HCT116 (cell line): ENCODE measurements around the gene DPP9. TPM values are rescaled to one million over a fixed set of nuclear protein-coding genes. Genes with fewer than 3 reads are reported as not detected.
A peak's percentile ranks its signal among the peaks of the same experiment; 100 is the strongest.

Experiments
- ATAC-seq: fragments of 200-7000 bp; cut with Tn5 transposase; 2 replicates; pipeline ENCODE4 v1.9.1; 2020; ENCODE audit warnings: mild to moderate bottlenecking, moderate library complexity
- BruUV-seq: library from RNA; stranded (reverse); fragments of 400-500 nt; replicated peaks from 2 replicates; lab custom pipeline; 2021; lab: Mats Ljungman, UMichigan
- CTCF ChIA-PET: fragments of 300-600 bp; sonication (Branson Sonifier 250); formaldehyde crosslinking; loops from one replicate; lab custom pipeline; 2021; ENCODE audit warnings: antibody characterized with exemption; lab: Charles Lee
- POLR2A ChIA-PET: fragments of 300-600, 350-600 bp; sonication (Branson Sonifier 250); formaldehyde crosslinking; loops from one replicate; lab custom pipeline; 2021; ENCODE audit warnings: antibody characterized with exemption; lab: Charles Lee
- RAD21 ChIA-PET, 2 experiments: fragments of 300-600 bp; sonication (Branson Sonifier 250); formaldehyde crosslinking; loops; one replicate each; lab custom pipeline; 2023; ENCODE audit warnings: low total read pairs in 2 of 2; ENCODE audit not compliant: uncharacterized antibody in 2 of 2, unreplicated experiment in 2 of 2, low non-redundant PET in 1 of 2; lab: Charles Lee
- DNase-seq: peaks from one replicate; pipeline ENCODE4 v3.0.0-alpha.2; 2010; ENCODE audit warnings: low read depth, low spot score
- H2AFZ ChIP-seq: fragments of 200-600 bp; shearing (Covaris generic), sonication (generic); 2 replicates; pipeline ENCODE4 v1.6.1; 2017; ENCODE audit warnings: low read depth, mixed run types, mixed read lengths, antibody characterized with exemption, low read length; ENCODE audit not compliant: poor library complexity, severe bottlenecking
- H3K27ac ChIP-seq: 2 replicates; pipeline ENCODE4 v1.5.1; 2012; ENCODE audit warnings: low read depth, low read length
- H3K27me3 ChIP-seq: fragments of 200-600 bp; sonication (generic); 2 replicates; pipeline ENCODE4 v1.6.1; 2016; ENCODE audit warnings: mixed run types, low read length, mixed read lengths; ENCODE audit not compliant: insufficient read depth
- H3K36me3 ChIP-seq, 2 experiments: fragments of 200-500 bp in 1 of 2; fragments of 200-600 bp in 1 of 2; sonication (Bioruptor generic) in 1 of 2; sonication (generic) in 1 of 2; 2 replicates each; pipeline versions ENCODE4 v1.5.1 to v1.6.1; 2014 to 2016; ENCODE audit warnings: low read length in 2 of 2, inconsistent platforms in 1 of 2, mixed read lengths in 1 of 2, mixed run types in 1 of 2; ENCODE audit not compliant: insufficient read depth in 2 of 2, control insufficient read depth in 1 of 2
- H3K4me1 ChIP-seq, 2 experiments: fragments of 200-600 bp in 1 of 2; sonication (generic) in 1 of 2; 2 replicates each; pipeline versions ENCODE4 v1.5.1 to v1.6.1; 2012 to 2017; ENCODE audit warnings: low read length in 2 of 2, inconsistent platforms in 1 of 2, mild to moderate bottlenecking in 1 of 2, mixed read lengths in 1 of 2, mixed run types in 1 of 2, moderate library complexity in 1 of 2; ENCODE audit not compliant: insufficient read depth in 2 of 2, control insufficient read depth in 1 of 2
- H3K4me2 ChIP-seq: fragments of 200-600 bp; sonication (generic); 2 replicates; pipeline ENCODE4 v1.6.1; 2017; ENCODE audit warnings: mixed run types, low read length, mixed read lengths
- H3K4me3 ChIP-seq, 2 experiments: fragments of 200-600 bp in 1 of 2; sonication (generic) in 1 of 2; replicated peaks in 1 of 2; 2 replicates each; pipeline ENCODE4 v1.5.1; 2011 to 2016; ENCODE audit warnings: low read length in 2 of 2, control low read depth in 1 of 2, low read depth in 1 of 2, mild to moderate bottlenecking in 1 of 2, mixed read lengths in 1 of 2, mixed run types in 1 of 2
- H3K79me2 ChIP-seq: fragments of 200-600 bp; sonication (generic); 2 replicates; pipeline ENCODE4 v1.6.1; 2017; ENCODE audit warnings: mild to moderate bottlenecking, mixed run types, low read length, moderate library complexity, mixed read lengths; ENCODE audit not compliant: insufficient read depth
- H3K9ac ChIP-seq: fragments of 200-600 bp; sonication (generic); 2 replicates; pipeline ENCODE4 v1.6.1; 2016; ENCODE audit warnings: low read length, mixed read lengths
- H3K9me2 ChIP-seq: fragments of 200-600 bp; sonication (generic), shearing (Covaris generic); 2 replicates; pipeline ENCODE4 v1.6.1; 2017; ENCODE audit warnings: mixed run types, mild to moderate bottlenecking, moderate library complexity; ENCODE audit not compliant: insufficient read depth
- H3K9me3 ChIP-seq, 2 experiments: fragments of 200-500 bp in 1 of 2; fragments of 200-600 bp in 1 of 2; sonication (Bioruptor generic) in 1 of 2; sonication (generic) in 1 of 2; 2 replicates each; pipeline ENCODE4 v1.6.1; 2014 to 2017; ENCODE audit warnings: low read length in 2 of 2, mixed read lengths in 2 of 2, inconsistent platforms in 1 of 2, low read depth in 1 of 2, mild to moderate bottlenecking in 1 of 2, mixed run types in 1 of 2, moderate library complexity in 1 of 2; ENCODE audit not compliant: control insufficient read depth in 1 of 2, insufficient read depth in 1 of 2
- H4K20me1 ChIP-seq: fragments of 200-600 bp; sonication (generic), shearing (Covaris generic); 2 replicates; pipeline ENCODE4 v1.6.1; 2017; ENCODE audit warnings: mixed run types, mild to moderate bottlenecking, moderate library complexity; ENCODE audit not compliant: insufficient read depth
- ATF3 ChIP-seq: IDR thresholded peaks from 2 replicates; pipeline ENCODE4 v1.6.1; 2012
- FOSL1 ChIP-seq: IDR thresholded peaks from 2 replicates; pipeline ENCODE4 v1.6.1; 2012; ENCODE audit warnings: low read depth
- RAD21 ChIP-seq: IDR thresholded peaks from 2 replicates; pipeline ENCODE4 v1.6.1; 2012; ENCODE audit warnings: low read depth, mild to moderate bottlenecking
- SIN3A ChIP-seq: IDR thresholded peaks from 2 replicates; pipeline ENCODE4 v1.6.1; 2012; ENCODE audit warnings: low read depth
- ZBTB33 ChIP-seq: IDR thresholded peaks from 2 replicates; pipeline ENCODE4 v1.6.1; 2011; ENCODE audit warnings: mild to moderate bottlenecking, low read length, moderate library complexity; ENCODE audit not compliant: insufficient replicate concordance; ENCODE audit errors: extremely low read depth
- intact Hi-C: fragments of 100-400 bp; cut with micrococcal nuclease; formaldehyde crosslinking; loops from 2 replicates; pipeline ENCODE4 v1.10.0; 2022
- total RNA-seq: library from RNA; stranded (reverse); gene quantifications from one replicate; pipeline ENCODE4 v1.2.1, GENCODE V29; 2021; ENCODE audit not compliant: unreplicated experiment
- TF ChIP-seq, protein P1 (sequence below), 3 experiments: fragments of 200-600 bp in 1 of 3; sonication (generic) in 1 of 3; IDR thresholded peaks in 2 of 3; conservative IDR thresholded peaks in 1 of 3; 2 replicates each; pipeline ENCODE4 v1.5.1; 2012 to 2017; ENCODE audit warnings: low read depth in 2 of 3, low read length in 2 of 3, antibody characterized with exemption in 1 of 3, borderline replicate concordance in 1 of 3, control low read depth in 1 of 3, mild to moderate bottlenecking in 1 of 3, mixed read lengths in 1 of 3, mixed run types in 1 of 3, moderate library complexity in 1 of 3; ENCODE audit not compliant: insufficient read depth in 1 of 3

DPP9 gene
- total RNA-seq, 1 experiment from 2014 or later, result 67.6 TPM

DNA sequence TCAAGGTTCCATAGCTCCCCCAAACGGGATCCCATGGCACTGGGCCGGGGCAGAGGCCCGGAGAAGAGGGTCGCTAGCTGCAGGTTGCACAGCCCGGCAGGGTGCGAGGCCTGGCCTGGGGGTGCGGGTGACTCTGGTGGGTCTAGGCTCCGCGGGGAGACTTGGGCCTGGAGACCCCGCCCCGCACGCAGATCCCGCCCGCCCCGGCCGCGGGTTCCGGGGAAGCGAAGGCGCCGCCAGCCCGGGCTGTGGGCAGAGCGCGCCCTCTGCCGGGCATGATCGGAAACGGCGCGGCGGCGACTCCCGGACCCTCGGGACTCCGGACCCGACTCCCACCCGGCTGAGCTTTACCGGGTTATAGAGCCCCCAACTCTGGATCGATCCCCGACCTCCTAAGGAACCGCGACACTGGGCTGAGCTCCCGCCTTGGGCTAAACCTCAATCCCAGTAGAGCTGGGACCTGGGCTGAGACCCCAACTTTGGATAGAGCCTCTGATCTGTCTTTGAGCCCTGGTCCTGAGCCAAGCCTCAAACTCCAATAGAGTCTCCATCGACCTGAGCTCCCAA, 87.4 kb downstream of the DPP9 start:
- peak overlapping the region; percentile 87 for H2AFZ ChIP-seq
- peaks cover 32 to 62% of the 10 kb centered on the region in 2 experiments for H3K4me1 ChIP-seq
- H3K36me3 ChIP-seq, result no peaks in the 10 kb centered on the region

More for the DNA sequence above, 87.4 kb downstream of the DPP9 start:
- peaks cover 18% of the 10 kb centered on the region for H3K79me2 ChIP-seq
- intact Hi-C loops, result loop anchor here (1.0 to 2.0 kb wide), 2 partner anchors 78 to 113 kb away; no protein-coding TSS in a partner anchor
- H3K27ac ChIP-seq, result peak overlapping the region; percentile 44; the same call in 1 of the 2 replicates
- H3K9me2 ChIP-seq, result no peaks in the 10 kb centered on the region
- H3K9ac ChIP-seq, result peak overlapping the region; percentile 58
- peak; percentile 36 for ATAC-seq
- CTCF ChIA-PET, result interaction anchor here (0.6 to 3.3 kb wide), 21 partner anchors 9 to 369 kb away, joined by 3 to 29 read pairs (median 4); partner anchors contain the start of genes FEM1A and PLIN5
- no peaks in the 10 kb centered on the region for H4K20me1 ChIP-seq
- no peaks in the 10 kb centered on the region for H3K9me3 ChIP-seq
- no peaks in the 10 kb centered on the region for H3K27me3 ChIP-seq
- RAD21 ChIA-PET, result interaction anchor here (0.6 to 1.1 kb wide), 2 partner anchors 69 to 185 kb away, joined by 3 to 4 read pairs; no protein-coding TSS in a partner anchor
- POLR2A ChIA-PET, result interaction anchor here (1.6 kb wide), 1 partner anchor 164 kb away, joined by 4 read pairs; the partner anchor contains the start of gene HDGFL2
- H3K4me3 ChIP-seq, result peak overlapping the region; percentile 37 to 55
- peak overlapping the region; percentile 90 for H3K4me2 ChIP-seq
- TF ChIP-seq RAD21 (peak; percentile 90), ZBTB33 (peak; percentile 37), FOSL1 (no peak), ATF3 (no peak), SIN3A (no peak)
- TF ChIP-seq, protein P1, sequence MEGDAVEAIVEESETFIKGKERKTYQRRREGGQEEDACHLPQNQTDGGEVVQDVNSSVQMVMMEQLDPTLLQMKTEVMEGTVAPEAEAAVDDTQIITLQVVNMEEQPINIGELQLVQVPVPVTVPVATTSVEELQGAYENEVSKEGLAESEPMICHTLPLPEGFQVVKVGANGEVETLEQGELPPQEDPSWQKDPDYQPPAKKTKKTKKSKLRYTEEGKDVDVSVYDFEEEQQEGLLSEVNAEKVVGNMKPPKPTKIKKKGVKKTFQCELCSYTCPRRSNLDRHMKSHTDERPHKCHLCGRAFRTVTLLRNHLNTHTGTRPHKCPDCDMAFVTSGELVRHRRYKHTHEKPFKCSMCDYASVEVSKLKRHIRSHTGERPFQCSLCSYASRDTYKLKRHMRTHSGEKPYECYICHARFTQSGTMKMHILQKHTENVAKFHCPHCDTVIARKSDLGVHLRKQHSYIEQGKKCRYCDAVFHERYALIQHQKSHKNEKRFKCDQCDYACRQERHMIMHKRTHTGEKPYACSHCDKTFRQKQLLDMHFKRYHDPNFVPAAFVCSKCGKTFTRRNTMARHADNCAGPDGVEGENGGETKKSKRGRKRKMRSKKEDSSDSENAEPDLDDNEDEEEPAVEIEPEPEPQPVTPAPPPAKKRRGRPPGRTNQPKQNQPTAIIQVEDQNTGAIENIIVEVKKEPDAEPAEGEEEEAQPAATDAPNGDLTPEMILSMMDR (IDR thresholded peaks at IDR 0.05 in 2 of 3, conservative IDR thresholded peaks at IDR 0.05 in 1 of 3; ENCODE audit: borderline replicate concordance in 1 of 3, insufficient read depth in 1 of 3, low read depth in 2 of 3, low read length in 2 of 3), result peak; percentile 80 to 92 (median 88); a peak in 5 of 6 replicates
- BruUV-seq, result no TSS peak
- DNase-seq, result no peak
